HG03520 (cell line): Measurements from ENCODE around the gene C16orf96.
"Not testable (repeated sequence)": the region's sequence is repeated elsewhere in the genome, so short reads cannot be mapped to it uniquely, and the experiment has no call there.

Experiments
- ATAC-seq: cut with Tn5 transposase; IDR thresholded peaks from one replicate; pipeline ENCODE4 v1.9.1; 2021; ENCODE audit warnings: mild to moderate bottlenecking, moderate library complexity; ENCODE audit not compliant: unreplicated experiment

Gene C16orf96

DNA sequence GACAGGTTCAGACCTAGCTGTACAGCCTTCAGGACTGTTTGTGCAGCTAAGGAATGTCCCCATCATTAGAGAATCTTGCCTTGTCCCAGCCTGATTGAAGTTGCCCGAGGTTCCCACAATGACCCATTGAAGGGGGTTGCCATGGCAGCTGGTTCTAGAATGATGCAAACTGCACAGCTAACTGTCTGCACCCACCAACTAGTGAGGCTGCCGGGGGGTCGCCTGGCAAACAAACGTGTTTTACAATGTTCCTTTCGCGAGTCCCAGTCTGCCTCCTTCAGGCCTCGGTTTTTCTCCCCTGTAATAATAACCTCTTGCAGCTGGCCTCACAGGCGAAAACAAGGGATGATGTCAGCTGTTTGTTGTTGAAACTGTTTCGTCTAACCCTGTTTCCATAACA is 5.5 kb downstream of the C16orf96 start:
- no peak for ATAC-seq

GRCh38 chr16:4564661-4565267 is 8.6 kb downstream of the C16orf96 start:
- no peak for ATAC-seq

DNA sequence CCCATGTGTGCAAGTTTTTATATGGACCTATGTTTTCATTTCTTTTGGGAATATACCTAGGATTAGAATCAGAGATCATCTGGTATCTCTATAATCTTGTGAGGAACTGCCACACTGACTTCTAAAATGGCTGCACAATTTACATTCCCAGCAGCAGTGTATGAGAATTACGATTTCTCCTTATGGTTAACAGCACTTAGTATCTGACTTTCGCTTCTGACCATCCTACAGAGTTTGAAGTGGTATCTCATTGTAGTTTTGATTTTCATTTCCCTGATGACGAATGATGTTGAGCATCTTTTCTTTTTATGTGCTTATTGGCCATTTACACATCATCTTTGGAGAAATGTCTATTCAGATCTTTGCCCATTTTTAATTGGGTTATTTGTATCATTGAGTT is 10.0 kb downstream of the C16orf96 start:
- ATAC-seq = no peak

DNA sequence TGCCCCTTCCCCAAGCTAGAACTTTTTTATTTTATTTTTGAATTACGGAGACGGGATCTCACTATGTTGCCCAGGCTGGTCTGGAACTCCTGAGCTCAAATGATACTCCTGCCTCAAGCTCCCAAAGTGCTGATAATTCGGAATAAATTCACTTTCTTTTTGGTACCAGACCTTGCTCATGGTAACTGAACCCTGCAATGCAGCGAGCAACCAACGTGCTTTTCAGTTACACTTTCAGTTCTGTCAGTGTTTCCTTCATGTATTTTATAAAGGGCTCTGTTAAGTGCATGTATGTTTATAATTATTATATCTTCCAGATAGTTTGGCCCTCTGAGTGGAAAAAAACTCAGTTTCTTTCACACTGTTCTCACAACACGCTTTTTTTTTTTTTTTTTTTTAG is 13.9 kb downstream of the C16orf96 start:
- no peak for ATAC-seq

DNA sequence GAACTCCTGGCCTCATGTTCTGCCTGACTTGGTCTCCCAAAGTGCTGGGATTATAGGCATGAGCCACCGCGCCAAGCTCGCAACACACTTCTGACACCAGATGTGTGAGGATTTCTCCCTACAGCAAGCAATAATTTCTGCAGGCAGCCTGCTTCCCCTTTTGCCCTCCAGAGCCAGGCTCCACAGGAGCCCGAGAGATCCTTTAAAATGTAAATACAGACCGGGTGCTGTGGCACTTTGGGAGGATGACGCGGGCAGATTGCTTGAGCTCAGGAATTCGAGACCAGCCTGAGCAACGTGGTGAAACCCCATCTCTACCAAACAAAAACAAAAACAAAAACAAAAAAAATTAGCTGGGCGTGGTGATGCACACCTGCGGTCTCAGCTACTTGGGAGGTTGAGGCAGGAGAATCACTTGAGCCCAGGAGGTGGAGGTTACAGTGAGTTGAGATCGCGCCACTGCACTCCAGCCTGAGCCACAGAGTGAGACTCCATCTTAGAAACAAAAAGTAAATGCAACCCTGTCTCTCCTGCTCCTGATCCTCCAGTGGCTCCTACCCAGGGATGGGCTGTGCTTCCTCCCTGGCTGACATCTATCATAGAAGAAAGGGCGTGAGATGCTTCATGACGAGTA is 14.7 kb downstream of the C16orf96 start:
- no peak for ATAC-seq

GRCh38 chr16:4572715-4573114 is 16.6 kb downstream of the C16orf96 start:
- ATAC-seq = no peak

DNA sequence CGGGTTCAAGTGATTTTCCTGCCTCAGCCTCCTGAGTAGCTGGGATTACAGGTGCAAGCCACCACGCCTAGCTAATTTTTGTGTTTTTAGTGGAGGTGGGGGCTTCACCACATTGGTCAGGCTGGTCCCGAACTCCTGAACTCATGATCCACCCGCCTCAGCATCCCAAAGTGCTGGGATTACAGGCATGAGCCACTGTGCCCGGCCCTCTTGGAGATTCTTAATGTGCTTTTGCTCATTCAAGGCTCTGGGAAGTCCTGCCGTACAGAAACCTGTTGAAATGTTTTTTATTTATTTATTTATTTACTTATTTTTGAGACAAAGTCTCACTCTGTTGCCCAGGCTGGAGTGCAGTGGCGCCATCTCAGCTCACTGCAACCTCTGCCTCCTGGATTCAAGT is 17.8 kb downstream of the C16orf96 start:
- not testable (repeated sequence) for ATAC-seq

DNA sequence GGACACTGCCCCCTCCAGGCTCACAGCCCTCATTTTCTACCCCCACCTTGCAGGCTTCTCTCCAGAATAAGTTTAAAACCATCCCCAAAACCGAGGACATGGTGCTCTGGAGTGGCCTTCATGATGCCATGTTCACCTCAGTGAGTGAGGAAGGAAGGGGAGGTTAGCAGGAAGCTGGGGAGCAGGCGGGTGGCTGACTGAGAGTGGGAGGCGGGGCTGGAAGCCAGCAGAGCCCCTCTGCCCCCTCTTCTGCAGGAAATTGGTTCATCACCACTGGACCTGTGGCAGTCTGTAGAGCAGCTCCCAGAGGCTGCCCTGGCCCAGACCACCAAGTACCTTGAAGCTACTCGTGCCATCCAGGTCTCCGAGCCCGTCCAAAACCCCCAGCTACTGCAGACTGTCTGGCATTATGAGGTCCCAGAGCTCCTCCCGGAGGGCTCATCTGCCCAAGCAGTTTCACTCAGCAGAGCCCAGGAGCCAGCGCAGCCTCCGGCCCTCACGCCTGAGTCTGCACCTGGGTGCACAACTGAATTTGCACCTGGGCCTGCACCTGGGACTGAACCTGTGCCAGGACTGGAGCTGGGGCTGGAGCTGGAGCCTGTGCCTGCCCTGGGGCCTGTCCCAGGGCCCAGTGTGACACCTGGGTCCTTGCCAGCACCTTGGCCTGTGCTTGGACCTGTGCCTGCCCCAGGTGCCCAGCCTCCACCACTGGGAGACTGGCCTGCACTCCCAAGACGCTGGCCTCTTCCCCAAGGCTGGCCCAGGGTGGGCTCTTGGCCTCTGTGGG is 19.0 kb downstream of the C16orf96 start:
- no peak for ATAC-seq

- ATAC-seq = no peak
Observed at GRCh38 chr16:4576008-4576407, 19.9 kb downstream of the C16orf96 start.

DNA sequence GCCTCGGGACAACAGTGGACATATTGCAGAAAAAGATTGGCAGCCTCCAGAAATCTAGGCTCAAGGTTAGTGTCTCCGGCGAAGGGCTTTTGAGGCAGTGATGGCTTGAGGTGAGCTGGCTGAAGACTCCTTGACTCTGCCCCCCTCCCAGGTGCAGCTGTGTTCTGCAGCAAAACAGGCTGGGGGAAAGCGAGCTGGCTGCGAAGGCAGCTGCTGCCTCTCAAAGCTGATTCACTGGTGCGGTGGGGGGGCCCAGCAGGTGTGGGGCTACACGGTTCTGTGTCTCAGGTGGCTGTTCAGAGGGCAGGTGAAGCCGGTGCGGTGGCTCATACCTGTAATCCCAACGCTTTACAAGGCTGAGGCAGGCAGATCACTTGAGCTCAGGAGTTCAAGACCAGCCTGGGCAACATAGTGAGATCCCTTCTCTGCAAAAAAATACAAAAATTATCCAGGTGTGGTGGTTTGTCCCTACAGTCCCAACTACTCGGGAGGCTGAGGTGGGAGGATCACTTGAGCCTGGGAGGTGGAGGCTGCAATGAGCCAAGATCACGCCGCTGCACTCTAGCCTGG is 22.9 kb downstream of the C16orf96 start:
- ATAC-seq = no peak

DNA sequence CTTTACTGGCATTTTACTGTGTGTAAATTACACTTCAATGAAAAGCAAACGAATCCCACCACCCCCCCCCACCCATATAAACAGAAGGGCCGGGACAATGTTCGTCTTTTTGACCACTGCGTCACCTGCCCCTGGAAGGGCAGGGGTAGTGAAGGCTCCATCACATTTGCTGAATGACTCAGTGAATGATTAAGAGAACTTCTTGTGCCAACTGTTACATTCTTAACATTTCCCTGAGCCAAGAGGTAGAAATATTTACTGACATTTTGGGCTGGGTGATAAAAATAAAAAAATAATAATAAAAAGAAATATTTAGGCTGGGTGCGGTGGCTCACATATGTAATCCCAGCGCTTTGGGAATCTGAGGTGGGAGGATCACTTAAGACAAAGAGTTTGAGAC is 24.1 kb downstream of the C16orf96 start:
- no peak for ATAC-seq

GRCh38 chr16:4583906-4584305 is 27.8 kb downstream of the C16orf96 start:
- ATAC-seq = no peak

- no peak for ATAC-seq
Observed at GRCh38 chr16:4586291-4586690, 30.2 kb downstream of the C16orf96 start.

DNA sequence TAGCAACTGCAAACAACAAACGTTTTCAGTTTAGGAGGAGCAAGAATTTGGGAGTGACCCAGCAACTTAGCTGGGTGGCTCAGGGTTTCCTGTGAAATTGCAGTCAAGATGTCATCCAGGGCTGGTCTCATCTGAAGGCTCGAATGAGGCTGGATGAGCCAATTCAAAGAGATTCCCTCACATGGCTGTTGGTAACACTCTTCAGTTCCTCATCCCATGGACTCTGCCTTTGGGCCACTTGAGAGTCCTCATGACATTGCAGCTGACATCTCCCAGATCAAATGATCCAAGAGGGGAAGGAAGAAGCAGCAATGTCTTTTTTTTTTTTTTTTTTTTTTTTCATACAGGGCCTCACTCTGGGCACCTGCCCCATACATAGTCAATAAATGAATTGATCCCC is 32.2 kb downstream of the C16orf96 start:
- no peak for ATAC-seq

DNA sequence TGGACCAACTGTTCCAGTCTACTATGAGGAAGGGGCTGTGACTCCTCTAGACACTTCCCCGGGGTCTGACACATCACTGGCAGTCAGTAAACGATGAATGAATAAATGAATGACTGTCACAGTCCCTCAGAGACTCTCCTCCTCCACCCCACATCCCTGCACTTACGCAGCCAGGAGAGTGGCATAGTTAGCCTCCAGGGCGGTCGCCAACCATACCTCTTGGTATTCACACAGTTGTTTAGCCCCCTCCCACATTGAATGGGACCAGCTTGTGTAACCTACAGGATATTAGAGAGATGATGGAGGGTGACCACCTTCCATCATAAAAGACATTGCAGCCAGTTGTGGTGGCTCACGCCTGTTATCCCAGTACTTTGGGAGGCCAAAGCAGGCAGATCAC is 32.8 kb downstream of the C16orf96 start:
- ATAC-seq = no peak

GRCh38 chr16:4591191-4591590 is 35.1 kb downstream of the C16orf96 start:
- no peak for ATAC-seq

GRCh38 chr16:4591706-4592470 is 35.7 kb downstream of the C16orf96 start:
- ATAC-seq = no peak

DNA sequence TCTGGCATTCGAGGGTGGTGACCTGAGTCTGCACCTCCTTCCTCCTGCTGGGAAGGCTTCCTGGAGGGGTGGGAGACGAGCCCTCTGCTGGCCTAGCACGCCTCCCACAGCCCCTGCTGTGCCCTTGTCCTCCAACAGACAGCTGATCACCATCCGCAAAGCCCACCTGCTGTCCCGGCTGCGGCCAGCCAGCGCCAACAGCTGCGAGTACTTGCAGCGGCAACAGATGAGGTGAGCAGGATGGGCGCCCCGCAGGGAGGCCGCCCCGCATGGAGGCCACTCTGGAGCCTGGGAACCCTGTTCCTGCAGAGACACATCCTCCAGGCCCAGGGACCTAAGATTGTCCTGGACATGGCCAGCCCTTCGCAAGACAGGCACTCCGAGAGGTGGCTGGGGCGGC is 36.9 kb downstream of the C16orf96 start:
- ATAC-seq = no peak

- no peak for ATAC-seq
Observed at GRCh38 chr16:4594433-4595410, 38.6 kb downstream of the C16orf96 start.

- no peak for ATAC-seq
Observed at GRCh38 chr16:4597174-4597573, 41.0 kb downstream of the C16orf96 start.
